ENCODE data around the gene ITM2B. TPM values are rescaled to one million over a fixed set of nuclear protein-coding genes. Genes with fewer than 3 reads are reported as not detected.

ITM2B gene
- total RNA-seq, 1 donor from 2014 or later = 358 TPM

DNA sequence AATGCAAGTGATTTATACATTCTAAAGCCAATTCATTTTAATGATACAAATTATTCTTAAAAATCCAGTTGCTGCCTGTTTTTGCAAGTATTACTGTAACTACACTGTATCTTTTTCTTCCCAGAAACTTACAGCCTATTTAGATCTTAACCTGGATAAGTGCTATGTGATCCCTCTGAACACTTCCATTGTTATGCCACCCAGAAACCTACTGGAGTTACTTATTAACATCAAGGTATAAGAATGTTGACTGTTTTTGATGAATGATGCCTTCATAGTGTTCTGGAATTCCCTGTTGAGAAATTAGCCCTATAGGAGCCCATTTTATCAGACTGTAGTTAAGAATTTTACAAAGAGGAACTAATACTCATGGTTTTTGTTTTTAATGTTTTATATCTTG lies 25.0 kb downstream of the ITM2B start:
- no peak for TF ChIP-seq EZH2 (IDR thresholded peaks at IDR 0.05; ENCODE audit: insufficient read depth, low read length)
- TF ChIP-seq, protein P1, sequence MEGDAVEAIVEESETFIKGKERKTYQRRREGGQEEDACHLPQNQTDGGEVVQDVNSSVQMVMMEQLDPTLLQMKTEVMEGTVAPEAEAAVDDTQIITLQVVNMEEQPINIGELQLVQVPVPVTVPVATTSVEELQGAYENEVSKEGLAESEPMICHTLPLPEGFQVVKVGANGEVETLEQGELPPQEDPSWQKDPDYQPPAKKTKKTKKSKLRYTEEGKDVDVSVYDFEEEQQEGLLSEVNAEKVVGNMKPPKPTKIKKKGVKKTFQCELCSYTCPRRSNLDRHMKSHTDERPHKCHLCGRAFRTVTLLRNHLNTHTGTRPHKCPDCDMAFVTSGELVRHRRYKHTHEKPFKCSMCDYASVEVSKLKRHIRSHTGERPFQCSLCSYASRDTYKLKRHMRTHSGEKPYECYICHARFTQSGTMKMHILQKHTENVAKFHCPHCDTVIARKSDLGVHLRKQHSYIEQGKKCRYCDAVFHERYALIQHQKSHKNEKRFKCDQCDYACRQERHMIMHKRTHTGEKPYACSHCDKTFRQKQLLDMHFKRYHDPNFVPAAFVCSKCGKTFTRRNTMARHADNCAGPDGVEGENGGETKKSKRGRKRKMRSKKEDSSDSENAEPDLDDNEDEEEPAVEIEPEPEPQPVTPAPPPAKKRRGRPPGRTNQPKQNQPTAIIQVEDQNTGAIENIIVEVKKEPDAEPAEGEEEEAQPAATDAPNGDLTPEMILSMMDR (IDR thresholded peaks at IDR 0.05; ENCODE audit: insufficient read depth, low read depth, low read length) = no peak
- H3K27me3 ChIP-seq (ENCODE audit: insufficient read depth, low read length) = no peaks in the 10 kb centered on the region
- Mint-ChIP-seq H3K9me3 (ENCODE audit: unreplicated experiment) (no peaks in the 10 kb centered on the region), H3K27ac (ENCODE audit: unreplicated experiment) (no peak overlapping the region), H3K36me3 (ENCODE audit: low read depth, unreplicated experiment) (peaks cover 11% of the 10 kb centered on the region), H3K4me1 (ENCODE audit: low read depth, unreplicated experiment) (peaks cover 10% of the 10 kb centered on the region), H3K27me3 (ENCODE audit: low read depth, unreplicated experiment) (no peaks in the 10 kb centered on the region), H3K4me3 (ENCODE audit: unreplicated experiment) (no peak overlapping the region)
- H3K27ac ChIP-seq (ENCODE audit: low read depth, low read length) = no peak overlapping the region
- peaks cover 32% of the 10 kb centered on the region for H3K36me3 ChIP-seq (ENCODE audit: insufficient read depth, low read length)
- H4K20me1 ChIP-seq (ENCODE audit: insufficient read depth, low read length) = peaks cover 7% of the 10 kb centered on the region
- H3K4me3 ChIP-seq (ENCODE audit: insufficient read depth, low read depth, low read length) = no peak overlapping the region
- H3K79me2 ChIP-seq (ENCODE audit: insufficient read depth, low read length) = peaks cover 5% of the 10 kb centered on the region
- no peak overlapping the region for H3K4me2 ChIP-seq (ENCODE audit: low read length)
- no peaks in the 10 kb centered on the region for H3K4me1 ChIP-seq (ENCODE audit: insufficient read depth, low read length)
- DNase-seq (ENCODE audit: low read depth) (no peak), FAIRE-seq (no peak)
- H3K9me3 ChIP-seq (ENCODE audit: insufficient read depth, low read depth, low read length) = no peaks in the 10 kb centered on the region
- no peak overlapping the region for H3K9ac ChIP-seq (ENCODE audit: low read length)
- H2AFZ ChIP-seq (ENCODE audit: low read depth, low read length) = no peak overlapping the region

DNA sequence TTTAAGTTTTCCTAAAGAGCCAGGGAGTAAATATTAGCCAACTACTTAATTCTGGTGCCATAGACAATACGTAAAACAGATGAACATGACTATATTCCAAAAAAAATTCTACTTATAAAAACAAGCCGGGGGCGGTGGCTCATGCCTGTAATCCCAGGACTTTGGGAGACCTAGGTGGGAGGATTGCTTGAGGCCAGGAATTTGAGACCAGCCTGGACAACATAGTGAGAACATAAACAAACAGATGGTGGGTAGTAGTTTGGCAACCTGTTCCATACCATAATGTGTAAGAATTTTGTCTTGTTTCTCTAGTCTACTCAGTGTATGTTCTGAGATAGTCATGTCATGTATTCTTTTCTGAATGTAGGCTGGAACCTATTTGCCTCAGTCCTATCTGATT lies 25.4 kb downstream of the ITM2B start:
- Histone ChIP-seq H3K27me3 (ENCODE audit: insufficient read depth, low read length) (no peaks in the 10 kb centered on the region), H3K4me1 (ENCODE audit: insufficient read depth, low read length) (peaks cover 3% of the 10 kb centered on the region), H3K9ac (ENCODE audit: low read length) (no peak overlapping the region), H3K4me3 (ENCODE audit: insufficient read depth, low read depth, low read length) (no peak overlapping the region), H3K36me3 (ENCODE audit: insufficient read depth, low read length) (peaks cover 32% of the 10 kb centered on the region), H3K79me2 (ENCODE audit: insufficient read depth, low read length) (peaks cover 3% of the 10 kb centered on the region), H4K20me1 (ENCODE audit: insufficient read depth, low read length) (peaks cover 7% of the 10 kb centered on the region), H3K27ac (ENCODE audit: low read depth, low read length) (no peak overlapping the region), H3K9me3 (ENCODE audit: insufficient read depth, low read depth, low read length) (no peaks in the 10 kb centered on the region), H2AFZ (ENCODE audit: low read depth, low read length) (no peak overlapping the region), H3K4me2 (ENCODE audit: low read length) (no peak overlapping the region)
- FAIRE-seq (no peak), DNase-seq (ENCODE audit: low read depth) (no peak)
- peaks cover 14% of the 10 kb centered on the region for H3K4me1 Mint-ChIP-seq (ENCODE audit: low read depth, unreplicated experiment)
- H3K27ac Mint-ChIP-seq (ENCODE audit: unreplicated experiment) = no peak overlapping the region
- no peaks in the 10 kb centered on the region for H3K9me3 Mint-ChIP-seq (ENCODE audit: unreplicated experiment)
- no peaks in the 10 kb centered on the region for H3K27me3 Mint-ChIP-seq (ENCODE audit: low read depth, unreplicated experiment)
- TF ChIP-seq, protein P1 (IDR thresholded peaks at IDR 0.05; ENCODE audit: insufficient read depth, low read depth, low read length) = no peak
- TF ChIP-seq EZH2 (IDR thresholded peaks at IDR 0.05; ENCODE audit: insufficient read depth, low read length) = no peak
- no peak overlapping the region for H3K4me3 Mint-ChIP-seq (ENCODE audit: unreplicated experiment)
- peaks cover 11% of the 10 kb centered on the region for H3K36me3 Mint-ChIP-seq (ENCODE audit: low read depth, unreplicated experiment)

DNA sequence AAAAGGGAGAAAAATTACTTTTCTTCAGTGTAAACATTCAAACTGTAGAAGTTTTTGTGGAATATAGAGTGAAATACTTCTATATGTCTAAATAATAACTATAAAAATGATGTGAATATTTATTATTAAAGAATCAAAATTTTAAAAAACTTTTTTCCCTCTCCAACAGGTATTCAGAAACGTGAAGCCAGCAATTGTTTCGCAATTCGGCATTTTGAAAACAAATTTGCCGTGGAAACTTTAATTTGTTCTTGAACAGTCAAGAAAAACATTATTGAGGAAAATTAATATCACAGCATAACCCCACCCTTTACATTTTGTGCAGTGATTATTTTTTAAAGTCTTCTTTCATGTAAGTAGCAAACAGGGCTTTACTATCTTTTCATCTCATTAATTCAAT lies 28.0 kb downstream of the ITM2B start:
- TF ChIP-seq EZH2 (IDR thresholded peaks at IDR 0.05; ENCODE audit: insufficient read depth, low read length) = no peak
- TF ChIP-seq, protein P1 (IDR thresholded peaks at IDR 0.05; ENCODE audit: insufficient read depth, low read depth, low read length) = no peak
- Histone ChIP-seq H3K4me3 (ENCODE audit: insufficient read depth, low read depth, low read length) (no peak overlapping the region), H3K4me2 (ENCODE audit: low read length) (no peak overlapping the region), H3K9me3 (ENCODE audit: insufficient read depth, low read depth, low read length) (no peaks in the 10 kb centered on the region), H2AFZ (ENCODE audit: low read depth, low read length) (no peak overlapping the region), H3K27me3 (ENCODE audit: insufficient read depth, low read length) (no peaks in the 10 kb centered on the region), H3K27ac (ENCODE audit: low read depth, low read length) (no peak overlapping the region), H3K4me1 (ENCODE audit: insufficient read depth, low read length) (peaks cover 3% of the 10 kb centered on the region), H3K36me3 (ENCODE audit: insufficient read depth, low read length) (peaks cover 27% of the 10 kb centered on the region), H3K79me2 (ENCODE audit: insufficient read depth, low read length) (no peaks in the 10 kb centered on the region), H3K9ac (ENCODE audit: low read length) (no peak overlapping the region), H4K20me1 (ENCODE audit: insufficient read depth, low read length) (peaks cover 7% of the 10 kb centered on the region)
- Mint-ChIP-seq H3K9me3 (ENCODE audit: unreplicated experiment) (no peaks in the 10 kb centered on the region), H3K4me3 (ENCODE audit: unreplicated experiment) (no peak overlapping the region), H3K36me3 (ENCODE audit: low read depth, unreplicated experiment) (peaks cover 15% of the 10 kb centered on the region), H3K4me1 (ENCODE audit: low read depth, unreplicated experiment) (peaks cover 14% of the 10 kb centered on the region), H3K27ac (ENCODE audit: unreplicated experiment) (no peak overlapping the region), H3K27me3 (ENCODE audit: low read depth, unreplicated experiment) (no peaks in the 10 kb centered on the region)
- DNase-seq (ENCODE audit: low read depth) (no peak), FAIRE-seq (no peak)

Measured in astrocyte (in vitro differentiated cells and primary cell).